Right lobe of liver (tissue), 4 donors: Measurements from ENCODE around the gene EPHB1.

Experiments
- POLR2A ChIP-seq: fragments of 450-650 bp; IDR thresholded peaks from one replicate; pipeline ENCODE4 v1.6.1; 2017; ENCODE audit warnings: antibody characterized with exemption, mild to moderate bottlenecking
- TF ChIP-seq, protein P1 (sequence below), 4 donors: fragments of 200-600 bp in 3 of 4; fragments of 450-650 bp in 1 of 4; IDR thresholded peaks; one replicate each; pipeline versions ENCODE4 v1.5.1 to v1.8.0; 2016 to 2022; ENCODE audit warnings: antibody characterized with exemption in 4 of 4, mild to moderate bottlenecking in 2 of 4
- donor health status: DM: no; HTN: no; CAD: no.
- donor health status: DM: no; HTN: no; CAD: no.
- donor health status: DM: no; HTN: yes; CAD: no.

GRCh38 chr3:135292162-135292561 lies 497.1 kb downstream of the EPHB1 start:
- TF ChIP-seq, protein P1, sequence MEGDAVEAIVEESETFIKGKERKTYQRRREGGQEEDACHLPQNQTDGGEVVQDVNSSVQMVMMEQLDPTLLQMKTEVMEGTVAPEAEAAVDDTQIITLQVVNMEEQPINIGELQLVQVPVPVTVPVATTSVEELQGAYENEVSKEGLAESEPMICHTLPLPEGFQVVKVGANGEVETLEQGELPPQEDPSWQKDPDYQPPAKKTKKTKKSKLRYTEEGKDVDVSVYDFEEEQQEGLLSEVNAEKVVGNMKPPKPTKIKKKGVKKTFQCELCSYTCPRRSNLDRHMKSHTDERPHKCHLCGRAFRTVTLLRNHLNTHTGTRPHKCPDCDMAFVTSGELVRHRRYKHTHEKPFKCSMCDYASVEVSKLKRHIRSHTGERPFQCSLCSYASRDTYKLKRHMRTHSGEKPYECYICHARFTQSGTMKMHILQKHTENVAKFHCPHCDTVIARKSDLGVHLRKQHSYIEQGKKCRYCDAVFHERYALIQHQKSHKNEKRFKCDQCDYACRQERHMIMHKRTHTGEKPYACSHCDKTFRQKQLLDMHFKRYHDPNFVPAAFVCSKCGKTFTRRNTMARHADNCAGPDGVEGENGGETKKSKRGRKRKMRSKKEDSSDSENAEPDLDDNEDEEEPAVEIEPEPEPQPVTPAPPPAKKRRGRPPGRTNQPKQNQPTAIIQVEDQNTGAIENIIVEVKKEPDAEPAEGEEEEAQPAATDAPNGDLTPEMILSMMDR (IDR thresholded peaks at IDR 0.05), result no peak
- TF ChIP-seq POLR2A, result no peak
